Measurements from ENCODE around the gene GLRX. TPM values are rescaled to one million over a fixed set of nuclear protein-coding genes. Genes with fewer than 3 reads are reported as not detected.
A peak's percentile ranks its signal among the peaks of the same experiment; 100 is the strongest.

Gene GLRX
- total and polyA plus RNA-seq, 8 donors, result 21.8 to 98.1 (median 28.6) TPM

DNA sequence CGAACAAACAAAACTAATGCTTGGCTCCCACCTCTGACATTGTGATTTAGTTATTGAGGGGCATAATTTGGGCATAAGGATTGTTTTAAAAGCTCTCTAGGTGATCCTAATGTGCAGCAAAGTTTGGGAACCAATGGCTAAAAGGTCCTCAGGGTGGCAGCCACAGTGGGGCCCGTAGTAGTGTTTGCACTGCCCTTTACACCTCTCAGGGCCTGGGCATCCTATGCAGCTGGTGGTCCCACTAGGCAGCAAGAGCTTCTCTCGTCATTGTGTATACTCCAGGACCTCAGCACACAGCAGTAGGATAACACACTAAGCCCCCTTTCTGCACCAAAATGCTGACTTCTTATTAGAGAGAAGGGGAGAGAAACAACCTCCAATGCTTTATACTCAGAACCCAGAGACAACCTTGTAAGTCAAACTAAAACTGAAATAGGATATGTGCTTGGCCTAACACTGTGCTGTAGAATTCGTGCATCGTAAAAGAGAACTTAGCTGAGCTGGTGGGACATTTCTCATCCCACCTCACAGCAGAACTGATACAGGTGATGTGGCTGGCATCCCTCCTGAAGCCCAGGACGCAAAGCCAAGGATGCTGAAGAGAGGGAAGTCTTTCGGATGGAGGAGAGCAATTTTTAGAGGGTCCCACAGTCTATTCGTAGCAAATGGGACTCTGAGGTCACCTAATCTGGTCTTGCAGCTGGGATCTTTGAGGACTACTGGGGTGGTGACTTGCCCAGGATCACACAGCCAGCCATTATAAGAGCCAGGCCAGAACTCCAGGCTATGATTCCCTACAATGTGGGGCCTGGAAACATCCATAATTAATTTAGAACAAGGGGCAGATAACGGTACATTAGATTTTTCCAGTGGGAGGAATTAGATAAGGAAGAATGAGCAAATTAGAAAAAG lies 1.2 kb downstream of the GLRX start:
- ATAC-seq (no peak), DNase-seq (no peak)
- Histone ChIP-seq H3K9me3 (no peaks in the 10 kb centered on the region), H3K36me3 (peaks cover 0 to 12% of the 10 kb centered on the region in 2 donors), H3K4me3 (peak overlapping the region; percentile 78 to 83), H3K27ac (peak overlapping the region; percentile 95 to 97), H3K27me3 (no peaks in the 10 kb centered on the region), H3K4me1 (peaks cover 37 to 90% of the 10 kb centered on the region in 2 donors)
- TF ChIP-seq, protein P1, sequence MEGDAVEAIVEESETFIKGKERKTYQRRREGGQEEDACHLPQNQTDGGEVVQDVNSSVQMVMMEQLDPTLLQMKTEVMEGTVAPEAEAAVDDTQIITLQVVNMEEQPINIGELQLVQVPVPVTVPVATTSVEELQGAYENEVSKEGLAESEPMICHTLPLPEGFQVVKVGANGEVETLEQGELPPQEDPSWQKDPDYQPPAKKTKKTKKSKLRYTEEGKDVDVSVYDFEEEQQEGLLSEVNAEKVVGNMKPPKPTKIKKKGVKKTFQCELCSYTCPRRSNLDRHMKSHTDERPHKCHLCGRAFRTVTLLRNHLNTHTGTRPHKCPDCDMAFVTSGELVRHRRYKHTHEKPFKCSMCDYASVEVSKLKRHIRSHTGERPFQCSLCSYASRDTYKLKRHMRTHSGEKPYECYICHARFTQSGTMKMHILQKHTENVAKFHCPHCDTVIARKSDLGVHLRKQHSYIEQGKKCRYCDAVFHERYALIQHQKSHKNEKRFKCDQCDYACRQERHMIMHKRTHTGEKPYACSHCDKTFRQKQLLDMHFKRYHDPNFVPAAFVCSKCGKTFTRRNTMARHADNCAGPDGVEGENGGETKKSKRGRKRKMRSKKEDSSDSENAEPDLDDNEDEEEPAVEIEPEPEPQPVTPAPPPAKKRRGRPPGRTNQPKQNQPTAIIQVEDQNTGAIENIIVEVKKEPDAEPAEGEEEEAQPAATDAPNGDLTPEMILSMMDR (IDR thresholded peaks at IDR 0.05), result no peak
- intact Hi-C loops (cut with DNase I), result no loop called here

DNA sequence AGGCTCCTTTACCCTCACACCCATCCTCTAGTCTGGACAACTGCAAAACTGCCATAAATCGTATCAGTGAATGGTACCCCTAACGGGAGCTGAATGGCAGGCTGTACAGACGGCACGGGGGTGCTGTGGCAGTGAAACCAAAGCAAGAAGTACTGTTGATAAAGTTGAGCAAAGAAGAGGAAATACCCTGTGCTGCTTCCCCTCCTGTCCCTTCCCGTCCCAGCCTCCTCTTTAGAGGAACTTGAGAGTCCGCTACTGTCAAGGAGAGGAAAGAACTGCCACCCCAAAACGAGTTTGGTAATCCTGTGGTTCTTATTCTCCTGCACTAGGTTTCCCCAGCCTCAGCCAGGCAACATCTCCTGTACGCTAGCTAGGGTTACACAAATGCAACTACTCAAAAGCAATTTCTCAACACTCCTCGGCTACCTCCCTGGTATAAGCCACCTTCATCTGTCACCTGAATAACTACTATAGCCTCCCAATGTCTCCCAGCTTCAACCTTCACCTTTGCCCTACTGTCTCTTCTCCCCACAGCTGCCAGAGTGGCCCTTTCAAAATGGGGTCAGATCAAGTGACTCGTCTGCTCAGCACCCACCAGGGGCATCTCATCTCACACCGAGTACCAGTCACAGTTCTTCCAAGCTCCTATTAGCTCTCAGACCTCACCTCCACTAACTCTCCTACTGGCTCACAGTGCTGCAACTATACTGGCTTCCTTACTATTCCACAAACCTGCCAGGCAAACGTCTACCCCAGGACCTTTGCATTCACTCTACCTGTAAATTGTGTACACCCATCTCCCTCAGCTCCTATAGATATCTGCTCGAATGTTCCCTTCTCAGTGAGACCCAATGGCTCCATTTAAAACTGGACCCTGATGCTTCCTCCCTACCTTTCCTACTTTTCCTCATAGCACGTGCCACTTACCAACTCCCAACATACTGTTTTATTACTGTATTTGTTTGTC lies 4.1 kb downstream of the GLRX start:
- peak in 1 of 4 donors; percentile 62 for DNase-seq
- H3K9me3 ChIP-seq, result no peaks in the 10 kb centered on the region
- ATAC-seq, result peak; percentile 18
- H3K4me1 ChIP-seq, result peaks cover 32 to 81% of the 10 kb centered on the region in 2 donors
- H3K27me3 ChIP-seq, result no peaks in the 10 kb centered on the region
- H3K36me3 ChIP-seq, result peaks cover 0 to 41% of the 10 kb centered on the region in 2 donors
- H3K4me3 ChIP-seq, result peak overlapping the region in 1 of 2 donors; percentile 83
- H3K27ac ChIP-seq, result peak overlapping the region; percentile 63 to 97
- TF ChIP-seq, protein P1 (IDR thresholded peaks at IDR 0.05), result no peak
- intact Hi-C loops (cut with DNase I), result no loop called here

DNA sequence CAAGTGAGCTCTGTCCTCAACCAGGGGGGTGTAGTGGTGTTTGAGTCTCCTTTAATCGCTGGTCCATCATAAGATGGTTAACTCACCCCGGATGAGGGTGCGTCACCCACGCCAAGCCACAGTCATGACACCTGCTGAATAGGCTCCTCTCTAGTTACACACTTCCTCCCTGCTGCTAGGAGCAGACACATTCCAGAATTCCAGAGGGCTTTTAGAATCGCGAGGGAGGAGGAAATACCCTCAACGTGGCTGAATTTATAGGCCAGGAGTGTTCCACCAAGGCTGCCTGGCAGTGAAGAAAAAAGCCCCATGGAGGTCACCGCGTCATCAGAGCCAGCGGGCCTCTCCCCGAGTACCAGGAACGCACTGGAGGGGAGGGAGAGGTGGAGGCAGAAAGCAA lies 5.1 kb downstream of the GLRX start:
- peak; percentile 34 for ATAC-seq
- peaks cover 27 to 80% of the 10 kb centered on the region in 2 donors for H3K4me1 ChIP-seq

DNA sequence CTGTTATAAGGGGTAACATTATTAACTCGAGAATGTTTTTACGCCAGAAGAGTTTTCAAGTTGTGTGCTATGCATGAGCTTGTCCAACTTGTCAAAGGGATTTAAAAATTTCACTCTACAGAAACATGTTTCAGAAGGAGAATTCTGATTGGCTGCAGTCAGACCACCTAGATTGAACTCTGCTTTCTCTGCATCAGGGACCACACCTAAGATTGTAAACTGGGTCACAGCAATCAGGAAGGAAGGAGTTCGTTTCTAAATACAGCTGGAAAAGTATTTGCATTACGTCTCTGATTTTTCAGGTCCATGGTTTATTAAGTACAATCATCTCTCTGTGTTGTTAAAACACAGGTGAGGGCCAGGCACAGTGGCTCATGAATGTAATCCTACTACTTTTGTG lies 5.8 kb downstream of the GLRX start:
- Histone ChIP-seq H3K9me3 (no peaks in the 10 kb centered on the region), H3K36me3 (peaks cover 0 to 58% of the 10 kb centered on the region in 2 donors), H3K27ac (peak overlapping the region in 1 of 2 donors; percentile 97), H3K27me3 (no peaks in the 10 kb centered on the region), H3K4me1 (peaks cover 34 to 87% of the 10 kb centered on the region in 2 donors), H3K4me3 (no peak overlapping the region)
- DNase-seq (no peak), ATAC-seq (no peak)
- TF ChIP-seq, protein P1 (IDR thresholded peaks at IDR 0.05), result no peak
- intact Hi-C loops (cut with DNase I), result no loop called here

More for the DNA sequence above, 5.1 kb downstream of the GLRX start:
- TF ChIP-seq, protein P1 (IDR thresholded peaks at IDR 0.05), result no peak
- Histone ChIP-seq H3K27me3 (no peaks in the 10 kb centered on the region), H3K4me3 (peak overlapping the region in 1 of 2 donors; percentile 83), H3K36me3 (peaks cover 0 to 51% of the 10 kb centered on the region in 2 donors), H3K27ac (peak overlapping the region in 1 of 2 donors; percentile 97), H3K9me3 (no peaks in the 10 kb centered on the region)
- intact Hi-C loops (cut with DNase I), result no loop called here
- DNase-seq, result no peak

Measured in left lung (tissue), 10 donors.